Adrenal gland (tissue), 12 donors: Measurements from ENCODE around the gene DENND11. TPM values are rescaled to one million over a fixed set of nuclear protein-coding genes. Genes with fewer than 3 reads are reported as not detected.

Experiments
- DNase-seq, 7 donors: peaks; one replicate each; pipeline ENCODE4 v3.0.0-alpha.2; 2019 to 2020
- H3K27ac ChIP-seq, 5 donors: fragments of 200-600 bp; sonication (generic) in 4 of 5; 1 replicate in 3 of 5; 2 replicates in 2 of 5; pipeline versions ENCODE4 v1.5.1 to v1.8.0; 2016 to 2020; ENCODE audit warnings: mild to moderate bottlenecking in 1 of 5
- H3K27me3 ChIP-seq: fragments of 200-600 bp; 2 replicates; pipeline ENCODE4 v1.8.0; 2021
- H3K36me3 ChIP-seq, 2 donors: fragments of 200-600 bp; replicated peaks in 1 of 2; 1 replicate in 1 of 2; 2 replicates in 1 of 2; pipeline versions ENCODE4 v1.5.1 to v1.8.0; 2018 to 2022
- H3K4me1 ChIP-seq, 2 donors: fragments of 200-600 bp; replicated peaks in 1 of 2; 1 replicate in 1 of 2; 2 replicates in 1 of 2; pipeline versions ENCODE4 v1.5.1 to v1.8.0; 2018 to 2021
- H3K4me3 ChIP-seq, 4 donors: fragments of 200-600 bp; sonication (generic) in 3 of 4; one replicate each; pipeline ENCODE4 v1.5.1; 2016 to 2018
- H3K9me3 ChIP-seq, 3 donors: fragments of 200-600 bp; sonication (generic) in 1 of 3; replicated peaks in 1 of 3; 1 replicate in 2 of 3; 2 replicates in 1 of 3; pipeline versions ENCODE4 v1.5.1 to v1.8.0; 2016 to 2021
- CTCF ChIP-seq, 6 experiments: fragments of 450-650 bp in 4 of 6; fragments of 200-600 bp in 2 of 6; sonication (generic) in 1 of 6; IDR thresholded peaks; 1 replicate in 5 of 6; 2 replicates in 1 of 6; pipeline versions ENCODE4 v1.5.1 to v1.8.0; 2016 to 2021; ENCODE audit warnings: antibody characterized with exemption in 6 of 6, mild to moderate bottlenecking in 2 of 6, moderate library complexity in 1 of 6
- POLR2A ChIP-seq, 2 donors: fragments of 450-650 bp; IDR thresholded peaks; one replicate each; pipeline ENCODE4 v1.6.1; 2017; ENCODE audit warnings: antibody characterized with exemption in 2 of 2, mild to moderate bottlenecking in 2 of 2, moderate library complexity in 1 of 2
- WGBS, 4 donors: extraction: QIAGEN DNeasy Blood & Tissue Kit in 2 of 4; methylation state at CpG; one replicate each; pipeline versions ENCODE4 v1.1.5 to v1.1.7; 2013 to 2017; 5-methylcytosine and 5-hydroxymethylcytosine counted together
- intact Hi-C, 2 donors: fragments of 100-400 bp; cut with DNase I; formaldehyde crosslinking; loops; one replicate each; pipeline versions ENCODE4 v1.14.1 to v1.15.0; 2022 to 2023
- polyA plus RNA-seq, 3 donors: library from polyadenylated mRNA; stranded (reverse); fragments of 200-250 nt in 2 of 3; fragments of 350-450 nt in 1 of 3; fragmentation: Illumina TruSeq in 1 of 3; extraction: RNeasy Lipid Tissue Mini Kit (QIAGEN cat#74804) in 1 of 3; gene quantifications; one replicate each; pipeline ENCODE4 v1.2.3, GENCODE V29; 2013 to 2014
- total RNA-seq, 9 donors: library from RNA; depleted of rRNA in 4 of 9; stranded (reverse); fragments of >200 nt in 4 of 9; fragments of 120-200 nt in 1 of 9; fragmentation: NEBNext Ultra II Directional in 1 of 9; extraction: Animal tissue kit (Norgen Biotek cat#: 25700) in 1 of 9; gene quantifications; one replicate each; pipeline versions ENCODE4 v1.1.0 to v1.2.4, GENCODE V29; 2013 to 2023
- donor health status: healthy with polysubstance abuse.
- donor health status: Bipolar disorder and iron deficiency.
- donor health status: DM: yes; HTN: yes; CAD: no.
- donor health status: DM: no; HTN: no; CAD: no.
- donor health status: DM: no; HTN: no; CAD: no.
- donor health status: DM: yes; HTN: yes; CAD: no.

Gene DENND11
- total and polyA plus RNA-seq, 12 donors: 2.7 to 19.3 (median 11.9) TPM

GRCh38 chr7:141708351-141708750 lies 6.4 kb upstream of the DENND11 start, which contains the start of gene WEE2:
Gene WEE2, plus strand, starts transcription at chr7:141708353. Its CDS starts 406 bp downstream, at chr7:141708759.
- Histone ChIP-seq H3K4me3 (no peak within 1 kb of the TSS), H3K27me3 (no peaks in the 10 kb centered on the region), H3K36me3 (no peaks in the 10 kb centered on the region), H3K27ac (no peak within 1 kb of the TSS), H3K4me1 (no peaks in the 10 kb centered on the region), H3K9me3 (no peaks in the 10 kb centered on the region)
- DNase-seq: no peak
- intact Hi-C loops: no loop called here
- WGBS, 4 donors: 84 to 91% (median 90%) methylated on average over 6 of the region's 6 CpGs
- TF ChIP-seq CTCF (IDR thresholded peaks at IDR 0.05) (no peak), POLR2A (IDR thresholded peaks at IDR 0.05) (no peak)

- intact Hi-C loops: no loop called here
- Histone ChIP-seq H3K4me3 (no peak overlapping the region), H3K27me3 (no peaks in the 10 kb centered on the region), H3K27ac (no peak overlapping the region), H3K4me1 (peaks cover 0 to 11% of the 10 kb centered on the region in 2 donors), H3K36me3 (no peaks in the 10 kb centered on the region), H3K9me3 (no peaks in the 10 kb centered on the region)
- 94 to 100% (median 98%) methylated on average over 1 of the region's 1 CpG for WGBS, 4 donors
- TF ChIP-seq CTCF (IDR thresholded peaks at IDR 0.05) (no peak), POLR2A (IDR thresholded peaks at IDR 0.05) (no peak)
- DNase-seq: no peak
Observed at GRCh38 chr7:141706239-141707064, 4.5 kb upstream of the DENND11 start.

- intact Hi-C loops: no loop called here
- WGBS, 4 donors: 88 to 91% (median 89%) methylated on average over 5 of the region's 5 CpGs
- H3K4me1 ChIP-seq: peaks cover 3 to 19% of the 10 kb centered on the region in 2 donors
- H3K4me3 ChIP-seq: no peak overlapping the region
- no peak for TF ChIP-seq CTCF (IDR thresholded peaks at IDR 0.05)
- TF ChIP-seq POLR2A (IDR thresholded peaks at IDR 0.05): no peak
- H3K27me3 ChIP-seq: no peaks in the 10 kb centered on the region
- no peaks in the 10 kb centered on the region for H3K9me3 ChIP-seq
- H3K27ac ChIP-seq: no peak overlapping the region
- DNase-seq: no peak
- no peaks in the 10 kb centered on the region for H3K36me3 ChIP-seq
Observed at GRCh38 chr7:141704741-141705140, 2.8 kb upstream of the DENND11 start.

- intact Hi-C loops: no loop called here
Observed at GRCh38 chr7:141704112-141704511, 2.1 kb upstream of the DENND11 start.

More at GRCh38 chr7:141704112-141704511, 2.1 kb upstream of the DENND11 start:
- 74 to 81% (median 80%) methylated on average over 3 of the region's 3 CpGs for WGBS, 4 donors
- H3K9me3 ChIP-seq: no peaks in the 10 kb centered on the region
- peaks cover 3 to 22% of the 10 kb centered on the region in 2 donors for H3K4me1 ChIP-seq
- H3K4me3 ChIP-seq: no peak overlapping the region
- no peaks in the 10 kb centered on the region for H3K27me3 ChIP-seq
- H3K27ac ChIP-seq: no peak overlapping the region
- no peak for DNase-seq
- H3K36me3 ChIP-seq: no peaks in the 10 kb centered on the region
- no peak for TF ChIP-seq POLR2A (IDR thresholded peaks at IDR 0.05)
- TF ChIP-seq CTCF (IDR thresholded peaks at IDR 0.05): no peak
